GM11168 (cell line): ENCODE results near the gene SLC35E4.
"Not testable (repeated sequence)": the region's sequence is repeated elsewhere in the genome, so short reads cannot be mapped to it uniquely, and the experiment has no call there.

ENCODE experiments used
- in situ Hi-C: fragments of 300-500 bp; cut with MboI; formaldehyde crosslinking; loops from one replicate; pipeline ENCODE4 v1.12.0; 2022; ENCODE audit warnings: low sequenced_read_pairs; ENCODE audit not compliant: unreplicated experiment

The SLC35E4 gene, protein sequence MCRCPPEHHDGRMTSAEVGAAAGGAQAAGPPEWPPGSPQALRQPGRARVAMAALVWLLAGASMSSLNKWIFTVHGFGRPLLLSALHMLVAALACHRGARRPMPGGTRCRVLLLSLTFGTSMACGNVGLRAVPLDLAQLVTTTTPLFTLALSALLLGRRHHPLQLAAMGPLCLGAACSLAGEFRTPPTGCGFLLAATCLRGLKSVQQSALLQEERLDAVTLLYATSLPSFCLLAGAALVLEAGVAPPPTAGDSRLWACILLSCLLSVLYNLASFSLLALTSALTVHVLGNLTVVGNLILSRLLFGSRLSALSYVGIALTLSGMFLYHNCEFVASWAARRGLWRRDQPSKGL

DNA sequence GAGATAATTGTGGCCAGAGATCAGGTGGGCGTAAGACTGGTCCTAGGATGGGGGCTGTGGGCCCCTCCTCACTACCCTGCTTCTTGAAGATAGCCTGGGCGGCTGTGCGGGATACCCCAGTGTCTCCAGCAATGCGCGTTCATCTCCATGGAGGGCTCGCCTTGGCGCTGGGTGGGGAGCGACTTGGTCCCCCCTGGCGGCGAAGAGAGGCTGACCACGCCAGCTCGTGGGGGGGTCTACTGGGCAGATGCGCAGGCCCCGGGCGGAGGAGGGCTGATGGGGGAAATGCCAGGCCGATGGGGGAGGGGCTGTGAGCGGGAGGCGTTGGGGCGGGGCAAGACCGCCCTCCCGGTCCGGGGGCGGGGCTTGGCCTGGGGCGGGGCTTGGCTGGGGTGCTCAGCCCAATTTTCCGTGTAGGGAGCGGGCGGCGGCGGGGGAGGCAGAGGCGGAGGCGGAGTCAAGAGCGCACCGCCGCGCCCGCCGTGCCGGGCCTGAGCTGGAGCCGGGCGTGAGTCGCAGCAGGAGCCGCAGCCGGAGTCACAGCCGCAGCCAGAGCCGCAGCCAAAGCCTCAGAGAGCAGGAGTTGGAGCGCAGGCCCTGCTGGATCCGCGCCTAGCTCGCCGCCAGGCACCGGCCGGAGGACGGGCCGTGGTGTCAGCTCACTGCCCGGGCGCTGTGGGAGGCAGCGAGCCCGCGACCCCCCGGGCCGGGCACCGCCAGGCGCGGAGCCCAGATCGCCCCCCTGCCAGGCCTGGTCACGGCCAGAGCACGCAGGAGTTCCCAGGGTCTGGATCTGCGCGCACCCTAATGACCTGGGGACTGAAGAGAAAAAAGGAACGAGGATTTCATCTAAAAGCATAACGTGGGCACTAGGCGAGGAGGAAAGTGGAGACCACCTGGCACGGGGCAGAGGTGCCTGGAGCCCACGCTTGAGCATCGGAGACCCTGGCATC is at the start of gene SLC35E4:
TSS of gene SLC35E4 (plus strand) at position 509 of the 953 bp plus-strand sequence. CDS start 670 bp downstream, outside the sequence.
- in situ Hi-C loops, result loop anchor here (25.0 kb wide), 1 partner anchor 277 kb away; no protein-coding TSS in a partner anchor

GRCh38 chr22:30586414-30586813 is 49.2 kb upstream of the SLC35E4 start:
- in situ Hi-C loops, result no loop called here

DNA sequence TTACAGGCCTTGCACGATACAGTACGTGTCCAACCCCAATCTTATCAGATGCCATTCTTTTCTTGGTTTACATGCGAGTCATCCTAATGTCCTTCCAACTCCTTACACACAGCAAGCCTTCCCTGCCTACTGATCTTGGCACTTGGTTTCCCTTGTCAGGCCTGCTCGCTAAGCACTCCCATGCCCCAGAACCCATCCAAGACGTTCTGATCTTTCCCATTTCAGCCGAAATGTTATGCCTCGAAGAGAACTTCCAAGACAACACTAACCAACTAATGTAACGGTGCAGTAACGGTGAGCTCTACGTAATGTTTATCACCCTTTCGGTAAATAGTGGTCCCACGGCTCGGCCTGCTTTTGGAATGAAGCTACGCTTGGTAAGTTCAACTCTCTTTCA is 44.4 kb upstream of the SLC35E4 start:
- in situ Hi-C loops, result no loop called here

DNA sequence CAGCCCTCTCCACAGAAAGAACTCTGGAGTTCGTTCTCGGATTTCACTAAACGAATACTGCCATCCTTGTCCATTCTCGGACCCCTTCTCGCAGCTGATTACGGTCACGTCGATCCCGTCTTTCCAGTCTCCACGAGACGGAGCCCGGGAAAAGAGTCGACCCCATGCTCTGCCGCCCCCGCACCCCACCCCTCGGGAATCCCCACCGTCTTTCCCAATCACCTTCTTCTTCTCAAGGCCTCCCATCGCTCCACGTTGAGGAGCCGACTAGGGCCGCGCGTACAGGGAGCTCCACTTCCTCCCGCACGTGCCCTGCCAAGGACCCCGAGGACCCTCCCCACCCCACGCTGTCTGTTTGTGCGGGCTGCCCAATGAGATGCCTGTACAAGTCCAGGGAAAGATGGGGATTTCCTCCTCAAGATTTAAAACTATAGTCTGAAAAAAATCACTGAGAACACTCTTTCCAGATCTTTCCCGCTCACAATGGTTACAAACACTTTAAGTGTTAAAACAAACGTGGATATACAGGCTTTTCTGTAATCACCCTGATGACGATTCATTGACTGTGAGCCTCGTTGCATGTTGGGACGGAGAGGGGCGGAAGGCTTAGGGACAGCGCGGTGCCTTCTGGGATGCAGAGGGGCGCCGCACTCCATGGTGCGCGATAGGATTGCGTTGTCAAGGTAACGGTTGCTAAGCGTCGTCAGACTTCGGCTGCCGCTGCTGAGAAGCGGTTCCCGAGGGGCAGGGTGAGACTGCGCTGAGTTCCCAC is 43.8 kb upstream of the SLC35E4 start, which contains the start of gene PES1:
TSS of gene PES1 (minus strand) at position 323 of the 772 bp plus-strand sequence. CDS start at position 246, 77 bp downstream.
- in situ Hi-C loops, result no loop called here

GRCh38 chr22:30592360-30592713 is 43.2 kb upstream of the SLC35E4 start:
- in situ Hi-C loops, result not testable (repeated sequence)

DNA sequence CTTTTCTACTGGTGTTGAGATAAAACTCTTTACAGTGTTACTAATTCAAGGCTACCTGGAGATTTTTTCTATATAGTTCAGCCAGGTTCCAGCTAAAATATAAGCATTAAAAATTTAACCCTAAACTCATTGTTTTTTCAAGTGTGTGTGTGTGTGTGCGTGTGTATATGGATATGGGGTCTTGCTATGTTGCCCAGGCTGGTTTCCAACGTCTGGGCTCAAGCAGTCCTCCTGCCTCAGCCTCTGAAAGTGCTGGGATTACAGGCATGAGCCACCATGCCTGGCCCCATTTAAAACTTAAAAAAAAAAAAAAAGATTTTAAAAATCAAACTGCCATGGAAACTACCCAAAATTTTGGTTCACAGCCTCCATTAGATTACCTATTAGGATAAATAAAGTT is 39.4 kb upstream of the SLC35E4 start:
- in situ Hi-C loops, result no loop called here

DNA sequence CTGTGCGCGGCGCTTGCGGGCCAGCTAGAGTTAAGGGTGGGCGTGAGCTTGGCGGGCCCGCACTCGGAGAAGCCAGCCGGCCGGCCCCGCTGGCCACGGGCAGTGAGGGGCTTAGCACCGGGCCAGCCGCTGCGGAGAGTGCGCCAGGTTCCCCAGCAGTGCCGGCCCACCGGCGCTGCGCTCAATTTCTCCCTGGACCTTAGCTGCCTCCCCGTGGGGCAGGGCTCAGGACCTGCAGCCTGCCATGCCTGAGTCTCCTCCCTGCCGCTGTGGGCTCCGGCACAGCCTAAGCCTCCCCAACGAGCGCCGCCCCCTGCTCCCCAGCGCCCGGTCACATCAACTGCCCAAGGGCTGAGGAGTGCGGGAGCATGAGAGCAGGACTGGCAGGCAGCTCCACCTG is 38.7 kb upstream of the SLC35E4 start:
- in situ Hi-C loops, result no loop called here

GRCh38 chr22:30598986-30599385 is 36.6 kb upstream of the SLC35E4 start:
- in situ Hi-C loops, result no loop called here

- in situ Hi-C loops, result no loop called here
These were observed 34.7 kb upstream of the SLC35E4 start for GRCh38 chr22:30600921-30601320.

DNA sequence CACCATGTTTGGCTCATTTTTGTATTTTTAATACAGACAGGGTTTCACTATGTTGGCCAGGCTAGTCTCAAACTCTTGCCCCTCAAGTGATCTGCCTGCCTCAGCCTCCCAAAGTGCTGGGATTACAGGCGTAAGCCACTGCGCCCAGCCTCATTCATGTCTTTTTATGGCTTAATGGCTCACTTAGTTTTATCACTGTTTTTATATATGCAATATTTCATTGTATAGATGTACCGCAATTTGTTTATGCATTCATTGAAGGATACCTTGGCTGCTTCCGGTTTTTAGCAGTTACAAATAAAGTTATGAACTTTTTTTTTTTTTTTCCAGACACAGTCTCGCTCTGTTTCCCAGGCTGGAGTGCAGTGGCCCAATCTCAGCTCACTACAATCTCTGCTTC is 34.1 kb upstream of the SLC35E4 start:
- in situ Hi-C loops, result no loop called here

DNA sequence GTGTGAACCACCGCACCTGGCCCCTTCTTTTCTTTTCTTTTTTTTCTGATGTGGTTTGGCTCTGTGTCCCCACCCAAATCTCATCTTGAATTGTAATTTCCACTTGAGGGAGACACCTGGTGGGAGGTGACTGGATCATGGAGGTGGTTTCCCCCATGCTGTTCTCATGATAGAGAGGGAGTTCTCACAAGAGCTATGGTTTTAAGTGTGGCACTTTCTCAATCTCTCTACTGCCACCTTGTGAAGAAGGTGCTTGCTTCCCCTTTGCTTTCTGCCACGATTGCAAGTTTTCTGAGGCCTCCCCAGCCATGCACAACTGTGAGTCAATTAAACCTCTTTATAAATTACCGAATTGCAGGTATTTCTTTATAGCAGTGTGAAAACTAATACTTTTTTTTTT is 33.5 kb upstream of the SLC35E4 start:
- in situ Hi-C loops, result no loop called here

DNA sequence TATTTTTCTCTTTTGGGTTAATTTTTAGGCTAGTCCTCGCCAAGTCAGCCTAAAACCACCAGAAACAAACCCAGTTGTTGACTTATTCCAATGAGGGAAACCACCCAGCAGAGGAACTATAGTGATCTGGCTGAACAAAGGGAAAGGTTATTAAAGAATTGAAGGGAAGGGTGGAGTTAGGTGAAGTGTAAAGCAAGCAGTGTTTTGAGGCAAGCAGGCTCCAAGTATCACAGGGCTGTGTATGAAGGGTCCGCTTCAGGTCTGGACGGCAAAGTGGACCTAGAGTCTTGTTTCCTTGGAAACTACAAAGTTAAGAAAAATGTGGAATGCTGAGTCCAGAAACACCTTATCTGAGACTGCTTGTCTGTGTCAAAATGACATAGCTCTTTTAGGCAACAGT is 31.8 kb upstream of the SLC35E4 start:
- in situ Hi-C loops, result no loop called here

DNA sequence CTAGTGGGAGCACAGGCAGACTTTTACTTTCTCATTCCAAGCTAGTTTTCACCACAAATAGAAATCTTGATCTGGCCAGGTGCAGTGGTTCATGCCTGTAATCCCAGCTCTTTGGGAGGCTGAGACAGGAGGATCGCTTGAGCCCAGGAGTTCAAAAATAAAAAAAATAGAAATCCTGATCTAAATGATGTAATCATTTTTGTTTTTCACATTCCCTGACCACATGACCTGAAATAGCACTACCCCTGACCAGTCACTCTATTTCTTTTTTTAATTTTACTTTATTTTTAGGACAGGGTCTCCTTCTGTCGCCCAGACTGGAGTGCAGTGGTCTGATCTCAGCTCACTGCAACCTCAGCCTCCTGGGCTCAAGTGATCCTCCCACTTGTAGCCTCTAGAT is 30.9 kb upstream of the SLC35E4 start:
- in situ Hi-C loops, result no loop called here

GRCh38 chr22:30605449-30606110 is 30.0 kb upstream of the SLC35E4 start:
- in situ Hi-C loops, result no loop called here

GRCh38 chr22:30606455-30607299 is 28.9 kb upstream of the SLC35E4 start, which contains the start of gene TCN2:
Gene TCN2 (plus strand): TSS chr22:30607174. CDS start chr22:30607332, 158 bp downstream.
- in situ Hi-C loops, result no loop called here

DNA sequence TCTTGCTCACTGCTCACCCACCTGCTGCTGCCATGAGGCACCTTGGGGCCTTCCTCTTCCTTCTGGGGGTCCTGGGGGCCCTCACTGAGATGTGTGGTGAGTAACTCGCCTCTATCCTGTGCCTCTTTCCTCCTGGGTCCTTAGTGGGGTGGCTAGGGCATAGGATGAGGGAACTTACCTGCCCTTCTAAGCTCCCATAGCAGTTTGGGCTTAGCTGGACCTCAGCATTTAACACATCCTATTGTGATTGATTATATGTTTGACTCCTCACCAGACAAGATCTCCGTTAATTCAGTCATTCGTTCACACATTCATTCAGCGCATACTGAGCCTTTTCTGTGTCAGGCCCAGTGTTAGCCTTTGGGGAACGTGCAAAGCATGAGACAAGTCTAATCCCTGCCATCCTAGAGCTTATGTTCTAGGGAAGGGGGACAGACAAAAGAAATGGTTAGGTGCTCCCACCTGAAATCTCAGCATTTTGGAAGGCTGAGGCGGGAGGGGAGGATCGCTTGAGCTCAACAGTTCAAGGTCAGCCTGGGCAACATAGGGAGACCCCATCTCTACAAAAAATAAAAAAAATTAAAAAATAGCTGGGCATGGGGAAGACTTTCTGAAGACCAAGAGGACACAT is 28.2 kb upstream of the SLC35E4 start:
- in situ Hi-C loops, result no loop called here

DNA sequence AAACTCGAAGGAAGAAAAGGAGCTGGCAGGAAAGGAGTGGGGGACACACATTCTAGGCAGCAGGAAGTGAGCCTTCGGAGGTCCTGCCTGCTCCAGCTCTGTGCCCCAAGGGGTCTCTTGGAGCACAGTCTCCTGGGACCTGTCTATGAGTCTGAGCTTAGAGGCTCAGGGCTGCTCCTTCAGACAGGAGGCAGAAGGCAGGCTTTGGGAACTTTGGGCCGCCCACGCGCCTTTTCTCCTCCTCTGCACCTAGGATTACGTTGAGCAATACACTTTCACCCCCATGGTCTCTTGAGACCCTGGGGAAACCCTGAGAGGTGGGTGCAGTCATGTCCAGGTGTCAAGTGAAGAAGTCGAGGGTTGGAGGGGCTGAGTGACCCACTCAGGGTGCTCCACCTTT is 27.6 kb upstream of the SLC35E4 start:
- in situ Hi-C loops, result no loop called here
